A549 (cell line): Measurements from ENCODE around the gene NECTIN1. TPM values are rescaled to one million over a fixed set of nuclear protein-coding genes. Genes with fewer than 3 reads are reported as not detected.

ENCODE experiments used
- ATAC-seq, 2 experiments: fragments of 200-7000 bp in 1 of 2; fragments of >200 bp in 1 of 2; cut with Nextera tagmentation in 1 of 2; cut with Tn5 transposase in 1 of 2; 3 replicates each; pipeline versions ENCODE4 v1.8.0 to v1.9.1; 2018 to 2020; ENCODE audit warnings: mild to moderate bottlenecking in 1 of 2, moderate library complexity in 1 of 2
- CTCF ChIA-PET: fragments of 300-600 bp; sonication (Branson Sonifier 250); formaldehyde crosslinking; extraction: SDS; loops from one replicate; lab custom pipeline; 2021; ENCODE audit warnings: antibody characterized with exemption, inconsistent platforms; lab: Yijun Ruan, JAX
- POLR2A ChIA-PET: fragments of 350-600 bp; formaldehyde crosslinking; extraction: SDS; loops from one replicate; lab custom pipeline; 2021; ENCODE audit warnings: antibody characterized with exemption, inconsistent platforms; lab: Yijun Ruan, JAX
- DNase-seq, 2 experiments: peaks; one replicate each; pipeline versions ENCODE4 v3.0.0 to v3.0.0-alpha.2; 2011 to 2016; ENCODE audit warnings: low read depth in 1 of 2, low spot score in 1 of 2
- FAIRE-seq: peaks from 2 replicates; lab custom pipeline; 2011; peaks lifted over from hg19 to GRCh38; lab: Jason Lieb, UNC
- H3K27ac ChIP-seq, 2 experiments: fragments of >200 bp; sonication (Bioruptor Twin); formaldehyde crosslinking; 3 replicates each; pipeline ENCODE4 v1.5.1; 2016 to 2017
- H3K4me1 ChIP-seq: fragments of >200 bp; sonication (Bioruptor Twin); formaldehyde crosslinking; 3 replicates; pipeline ENCODE4 v1.6.1; 2016
- H3K4me2 ChIP-seq: fragments of >200 bp; sonication (Bioruptor Twin); formaldehyde crosslinking; 3 replicates; pipeline ENCODE4 v1.6.1; 2016
- H3K4me3 ChIP-seq: fragments of >200 bp; sonication (Bioruptor Twin); formaldehyde crosslinking; 3 replicates; pipeline ENCODE4 v1.5.1; 2016
- H3K9me3 ChIP-seq: fragments of >200 bp; sonication (Bioruptor Twin); formaldehyde crosslinking; 3 replicates; pipeline ENCODE4 v1.6.1; 2016
- CBX2 ChIP-seq: fragments of 200-600 bp; sonication (generic); IDR thresholded peaks from 2 replicates; pipeline ENCODE4 v1.6.1; 2016; ENCODE audit warnings: low read depth, mild to moderate bottlenecking, borderline replicate concordance
- CEBPB ChIP-seq, 2 experiments: fragments of >200 bp in 1 of 2; sonication (Bioruptor Twin) in 1 of 2; formaldehyde crosslinking in 1 of 2; IDR thresholded peaks; 2 replicates each; pipeline ENCODE4 v1.6.1; 2012 to 2016
- E2F6 ChIP-seq: IDR thresholded peaks from 2 replicates; pipeline ENCODE4 v1.6.1; 2012; ENCODE audit warnings: low read depth, borderline replicate concordance
- EP300 ChIP-seq, 2 experiments: fragments of >200 bp; sonication (Bioruptor Twin); formaldehyde crosslinking; IDR thresholded peaks; 2 replicates in 1 of 2; 3 replicates in 1 of 2; pipeline ENCODE4 v1.6.1; 2016 to 2017
- HDAC2 ChIP-seq: fragments of 200-600 bp; sonication (generic); IDR thresholded peaks from 2 replicates; pipeline ENCODE4 v1.6.1; 2016
- HES2 ChIP-seq: fragments of >200 bp; sonication (Bioruptor Twin); formaldehyde crosslinking; IDR thresholded peaks from 2 replicates; pipeline ENCODE4 v1.6.1; 2016
- HOXB13 ChIP-seq: fragments of 250-450 bp; sonication (Bioruptor Pico); IDR thresholded peaks from 2 replicates; pipeline ENCODE4 v1.5.0; 2020; ENCODE audit warnings: low read depth, mild to moderate bottlenecking, moderate library complexity
- HOXB5 ChIP-seq: fragments of 250-450 bp; sonication (Bioruptor Pico); IDR thresholded peaks from 2 replicates; pipeline ENCODE4 v1.5.0; 2020; ENCODE audit warnings: mild to moderate bottlenecking, moderate library complexity
- KDM1A ChIP-seq: fragments of 200-600 bp; sonication (generic); IDR thresholded peaks from 2 replicates; pipeline ENCODE4 v1.6.1; 2016; ENCODE audit warnings: low read depth, mild to moderate bottlenecking
- KDM5A ChIP-seq: fragments of 200-600 bp; sonication (generic); IDR thresholded peaks from 2 replicates; pipeline ENCODE4 v1.6.1; 2016; ENCODE audit warnings: antibody characterized with exemption, mild to moderate bottlenecking
- MAX ChIP-seq: IDR thresholded peaks from 2 replicates; pipeline ENCODE4 v1.6.1; 2012
- NPAS2 ChIP-seq: fragments of 250-450 bp; sonication (Bioruptor Pico); IDR thresholded peaks from 2 replicates; pipeline ENCODE4 v1.8.0; 2022; ENCODE audit warnings: mild to moderate bottlenecking, moderate library complexity, borderline replicate concordance
- PBX3 ChIP-seq: IDR thresholded peaks from 2 replicates; pipeline ENCODE4 v1.6.1; 2012
- RAD21 ChIP-seq, 2 experiments: fragments of >200 bp in 1 of 2; sonication (Bioruptor Twin) in 1 of 2; formaldehyde crosslinking in 1 of 2; IDR thresholded peaks in 1 of 2; conservative IDR thresholded peaks in 1 of 2; 2 replicates in 1 of 2; 3 replicates in 1 of 2; pipeline ENCODE4 v1.6.1; 2012 to 2018; ENCODE audit warnings: inconsistent platforms in 1 of 2
- REST ChIP-seq: fragments of 200-600 bp; sonication (generic); IDR thresholded peaks from 2 replicates; pipeline ENCODE4 v1.6.1; 2016; ENCODE audit warnings: antibody characterized with exemption, mild to moderate bottlenecking, moderate library complexity
- RNF2 ChIP-seq: fragments of 200-600 bp; sonication (generic); IDR thresholded peaks from 2 replicates; pipeline ENCODE4 v1.6.1; 2016; ENCODE audit warnings: low read depth, mild to moderate bottlenecking, antibody characterized with exemption, moderate library complexity, borderline replicate concordance
- TP53 ChIP-seq: fragments of 250-450 bp; sonication (Bioruptor Pico); IDR thresholded peaks from 2 replicates; pipeline ENCODE4 v1.5.0; 2021; ENCODE audit warnings: mild to moderate bottlenecking, moderate library complexity
- ZSCAN20 ChIP-seq: fragments of 250-450 bp; sonication (Bioruptor Pico); IDR thresholded peaks from 2 replicates; pipeline ENCODE4 v1.8.0; 2022; ENCODE audit warnings: mild to moderate bottlenecking, moderate library complexity
- WGBS: methylation state at CpG from one replicate; pipeline ENCODE4 v1.1.6; 2017; ENCODE audit errors: missing lambda C conversion rate; 5-methylcytosine and 5-hydroxymethylcytosine counted together
- polyA plus RNA-seq, 4 experiments: library from polyadenylated mRNA; depleted of rRNA in 3 of 4; stranded (reverse); fragments of >200 nt; fragmentation: RNase III in 1 of 4; extraction: RNeasy Plus Mini Kit Qiagen cat#74134 plus additional on column Dnase treatment in 1 of 4; gene quantifications; 2 replicates in 3 of 4; 3 replicates in 1 of 4; pipeline ENCODE4 v1.2.3, GENCODE V29; 2011 to 2017

The NECTIN1 gene
- polyA plus RNA-seq, 2 of the 4 experiments (the other 2 are of a cell fraction), result 2.2 to 5.5 TPM

- peaks cover 9% of the 10 kb centered on the region; the same call in 2 of the 3 replicates for H3K4me1 ChIP-seq
- 28% methylated on average over 5 of the region's 5 CpGs for whole genome bisulfite sequencing
- POLR2A ChIA-PET, result no interaction called here
- DNase-seq (no peak), ATAC-seq (no peak), FAIRE-seq (no peak)
- H3K27ac ChIP-seq, result no peak overlapping the region
- H3K9me3 ChIP-seq, result no peaks in the 10 kb centered on the region
- no peak overlapping the region for H3K4me3 ChIP-seq
- no peak for TF ChIP-seq KDM5A
- no peak for TF ChIP-seq E2F6
- no peak for TF ChIP-seq CBX2
- H3K4me2 ChIP-seq, result no peak overlapping the region
- CTCF ChIA-PET, result interaction anchor here (1.5 kb wide), 2 partner anchors 13 to 16 kb away, joined by 4 to 5 read pairs; no protein-coding TSS in a partner anchor
These were observed 28.4 kb upstream of the NECTIN1 start for GRCh38 chr11:119757378-119757777.

GRCh38 chr11:119756169-119756865 is 27.3 kb upstream of the NECTIN1 start:
- WGBS, result 58% methylated on average over 5 of the region's 5 CpGs
- ATAC-seq (no peak), DNase-seq (no peak), FAIRE-seq (no peak)
- ChIA-PET CTCF (interaction anchor here (1.5 kb wide), 2 partner anchors 14 to 15 kb away, joined by 4 to 5 read pairs; no protein-coding TSS in a partner anchor), POLR2A (no interaction called here)
- H3K27ac ChIP-seq, result no peak overlapping the region
- TF ChIP-seq HDAC2 (no peak), PBX3 (no peak), MAX (no peak), HOXB5 (CRISPR knock-in tag) (no peak), HES2 (no peak), REST (no peak), TP53 (CRISPR knock-in tag) (no peak)
- H3K4me1 ChIP-seq, result peaks cover 9% of the 10 kb centered on the region; the same call in 2 of the 3 replicates
- H3K9me3 ChIP-seq, result no peaks in the 10 kb centered on the region
- H3K4me3 ChIP-seq, result no peak overlapping the region
- H3K4me2 ChIP-seq, result no peak overlapping the region

GRCh38 chr11:119755356-119756071 is 26.5 kb upstream of the NECTIN1 start:
- Histone ChIP-seq H3K4me3 (no peak overlapping the region), H3K27ac (no peak overlapping the region), H3K4me2 (no peak overlapping the region), H3K9me3 (no peaks in the 10 kb centered on the region), H3K4me1 (peaks cover 9% of the 10 kb centered on the region; the same call in 2 of the 3 replicates)
- ChIA-PET CTCF (interaction anchor here (0.6 kb wide), 1 partner anchor 15 kb away, joined by 3 read pairs; no protein-coding TSS in a partner anchor), POLR2A (no interaction called here)
- 53% methylated on average over 8 of the region's 9 CpGs for WGBS
- FAIRE-seq (no peak), ATAC-seq (no peak), DNase-seq (no peak)
- TF ChIP-seq REST (no peak), RNF2 (no peak), HOXB13 (CRISPR knock-in tag) (no peak), RAD21 (conservative IDR thresholded peaks at IDR 0.05 in 1 of 2, IDR thresholded peaks at IDR 0.05 in 1 of 2) (no peak), NPAS2 (CRISPR knock-in tag) (no peak), KDM1A (no peak), CEBPB (IDR thresholded peaks at IDR 0.05) (no peak), ZSCAN20 (CRISPR knock-in tag) (no peak), EP300 (IDR thresholded peaks at IDR 0.05) (no peak)
